MM.1S (cell line): ENCODE measurements around the gene FBXL20.

Source experiments
- DNase-seq: peaks from one replicate; pipeline ENCODE4 v3.0.0-alpha.2; 2015
- H2AFZ ChIP-seq: fragments of 300-600 bp; sonication (generic); 2 replicates; pipeline ENCODE4 v1.6.0; 2016; ENCODE audit warnings: antibody characterized with exemption, low read length
- H3F3A ChIP-seq: fragments of 300-600 bp; sonication (generic); 2 replicates; pipeline ENCODE4 v1.6.1; 2016; ENCODE audit warnings: mild to moderate bottlenecking, antibody characterized with exemption, low read length, moderate library complexity, mixed read lengths; ENCODE audit not compliant: insufficient read depth
- H3K27ac ChIP-seq: fragments of 300-600 bp; sonication (generic); 2 replicates; pipeline ENCODE4 v1.5.1; 2016; ENCODE audit warnings: mild to moderate bottlenecking, low read length
- H3K27me3 ChIP-seq: fragments of 300-600 bp; sonication (generic); replicated peaks from 2 replicates; pipeline ENCODE4 v1.6.0; 2016; ENCODE audit warnings: low read length; ENCODE audit not compliant: insufficient read depth
- H3K36me3 ChIP-seq: fragments of 300-600 bp; sonication (generic); replicated peaks from 2 replicates; pipeline ENCODE4 v1.6.1; 2016; ENCODE audit warnings: mild to moderate bottlenecking, low read length, mixed read lengths; ENCODE audit not compliant: insufficient read depth
- H3K4me1 ChIP-seq: fragments of 300-600 bp; sonication (generic); 2 replicates; pipeline ENCODE4 v1.6.1; 2016; ENCODE audit warnings: low read length, mixed read lengths
- H3K4me2 ChIP-seq: fragments of 300-600 bp; sonication (generic); 2 replicates; pipeline ENCODE4 v1.6.0; 2016; ENCODE audit warnings: low read depth, low read length
- H3K4me3 ChIP-seq: fragments of 300-600 bp; sonication (generic); 2 replicates; pipeline ENCODE4 v1.5.1; 2016; ENCODE audit warnings: low read length, mixed read lengths
- H3K79me2 ChIP-seq: fragments of 300-600 bp; sonication (generic); 2 replicates; pipeline ENCODE4 v1.6.1; 2016; ENCODE audit warnings: mixed run types, low read length, mixed read lengths
- H3K9ac ChIP-seq: fragments of 300-600 bp; sonication (generic); 2 replicates; pipeline ENCODE4 v1.6.1; 2016; ENCODE audit warnings: low read length, mixed read lengths
- H3K9me2 ChIP-seq: fragments of 300-600 bp; sonication (generic); replicated peaks from 2 replicates; pipeline ENCODE4 v1.6.1; 2016; ENCODE audit warnings: mild to moderate bottlenecking, low read length, mixed read lengths; ENCODE audit not compliant: insufficient read depth
- H3K9me3 ChIP-seq: fragments of 300-600 bp; sonication (generic); replicated peaks from 2 replicates; pipeline ENCODE4 v1.6.1; 2016; ENCODE audit warnings: mild to moderate bottlenecking, low read length, mixed read lengths; ENCODE audit not compliant: insufficient read depth
- H4K20me1 ChIP-seq: fragments of 300-600 bp; sonication (generic); 2 replicates; pipeline ENCODE4 v1.6.1; 2016; ENCODE audit warnings: mild to moderate bottlenecking, low read length, moderate library complexity, mixed read lengths; ENCODE audit not compliant: insufficient read depth
- EZH2 ChIP-seq: fragments of 300-600 bp; sonication (generic); optimal IDR thresholded peaks from 2 replicates; pipeline ENCODE3; 2017; ENCODE audit warnings: low read depth, mild to moderate bottlenecking, antibody characterized with exemption, low read length, mixed read lengths
- EZH2phosphoT487 ChIP-seq: fragments of 300-600 bp; sonication (generic); IDR thresholded peaks from 2 replicates; pipeline ENCODE4 v1.6.1; 2018; ENCODE audit warnings: antibody characterized with exemption, low read length
- TF ChIP-seq, protein P1 (sequence below): fragments of 300-600 bp; sonication (generic); IDR thresholded peaks from 2 replicates; pipeline ENCODE4 v1.5.1; 2016; ENCODE audit warnings: antibody characterized with exemption, low read length, mixed read lengths

The FBXL20 gene

DNA sequence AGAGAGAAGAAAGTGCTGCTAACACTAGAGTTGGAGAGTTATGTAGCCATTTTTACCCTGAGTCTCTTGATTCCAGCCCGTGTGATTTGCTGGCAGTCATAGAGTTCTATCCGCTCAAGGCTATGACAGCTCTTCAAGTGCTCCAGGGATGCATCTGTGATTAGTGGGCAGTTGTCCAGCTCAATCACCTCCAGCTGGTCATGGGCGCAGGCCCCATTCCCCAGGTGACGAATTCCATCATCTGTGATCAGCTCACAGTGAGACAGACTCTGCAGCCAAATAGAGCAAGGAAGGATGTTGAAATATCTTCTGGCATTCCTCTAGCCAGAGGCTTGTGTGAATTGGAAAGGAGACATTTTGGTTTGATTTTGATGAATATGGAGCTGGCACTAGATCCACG lies 137.3 kb downstream of the FBXL20 start:
- Histone ChIP-seq H3K9me2 (no peaks in the 10 kb centered on the region), H3K9ac (no peak overlapping the region), H3K4me2 (no peak overlapping the region), H3K9me3 (no peaks in the 10 kb centered on the region), H3K36me3 (no peaks in the 10 kb centered on the region), H2AFZ (no peak overlapping the region), H3K4me1 (no peaks in the 10 kb centered on the region), H3K79me2 (no peaks in the 10 kb centered on the region), H3K4me3 (no peak overlapping the region), H3K27ac (no peak overlapping the region), H4K20me1 (no peaks in the 10 kb centered on the region), H3F3A (no peaks in the 10 kb centered on the region), H3K27me3 (no peaks in the 10 kb centered on the region)
- TF ChIP-seq EZH2 (no peak), EZH2phosphoT487 (no peak)
- TF ChIP-seq, protein P1, sequence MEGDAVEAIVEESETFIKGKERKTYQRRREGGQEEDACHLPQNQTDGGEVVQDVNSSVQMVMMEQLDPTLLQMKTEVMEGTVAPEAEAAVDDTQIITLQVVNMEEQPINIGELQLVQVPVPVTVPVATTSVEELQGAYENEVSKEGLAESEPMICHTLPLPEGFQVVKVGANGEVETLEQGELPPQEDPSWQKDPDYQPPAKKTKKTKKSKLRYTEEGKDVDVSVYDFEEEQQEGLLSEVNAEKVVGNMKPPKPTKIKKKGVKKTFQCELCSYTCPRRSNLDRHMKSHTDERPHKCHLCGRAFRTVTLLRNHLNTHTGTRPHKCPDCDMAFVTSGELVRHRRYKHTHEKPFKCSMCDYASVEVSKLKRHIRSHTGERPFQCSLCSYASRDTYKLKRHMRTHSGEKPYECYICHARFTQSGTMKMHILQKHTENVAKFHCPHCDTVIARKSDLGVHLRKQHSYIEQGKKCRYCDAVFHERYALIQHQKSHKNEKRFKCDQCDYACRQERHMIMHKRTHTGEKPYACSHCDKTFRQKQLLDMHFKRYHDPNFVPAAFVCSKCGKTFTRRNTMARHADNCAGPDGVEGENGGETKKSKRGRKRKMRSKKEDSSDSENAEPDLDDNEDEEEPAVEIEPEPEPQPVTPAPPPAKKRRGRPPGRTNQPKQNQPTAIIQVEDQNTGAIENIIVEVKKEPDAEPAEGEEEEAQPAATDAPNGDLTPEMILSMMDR = no peak
- DNase-seq = no peak

DNA sequence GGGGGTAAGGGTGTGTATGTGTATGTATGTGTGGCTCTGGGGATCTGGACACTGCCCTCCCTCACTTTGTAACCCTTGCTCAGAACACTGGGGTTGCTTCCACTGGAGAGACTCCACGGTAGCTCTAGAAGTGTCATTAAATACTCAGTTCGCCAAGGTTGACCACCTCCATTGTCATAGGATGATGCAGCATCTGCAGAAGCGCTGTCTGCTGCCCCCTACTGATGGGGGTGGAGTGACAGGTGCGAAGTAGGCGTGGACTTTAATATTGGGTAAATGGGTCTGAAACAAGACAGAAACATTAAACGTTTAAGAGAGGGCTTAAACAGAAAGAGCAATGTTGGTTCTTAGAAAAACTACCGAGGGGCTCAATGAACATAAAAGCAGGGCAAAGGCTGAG lies 140.1 kb downstream of the FBXL20 start:
- TF ChIP-seq, protein P1 = peak; percentile 48
- no peak for TF ChIP-seq EZH2
- no peak for TF ChIP-seq EZH2phosphoT487
- DNase-seq = no peak

DNA sequence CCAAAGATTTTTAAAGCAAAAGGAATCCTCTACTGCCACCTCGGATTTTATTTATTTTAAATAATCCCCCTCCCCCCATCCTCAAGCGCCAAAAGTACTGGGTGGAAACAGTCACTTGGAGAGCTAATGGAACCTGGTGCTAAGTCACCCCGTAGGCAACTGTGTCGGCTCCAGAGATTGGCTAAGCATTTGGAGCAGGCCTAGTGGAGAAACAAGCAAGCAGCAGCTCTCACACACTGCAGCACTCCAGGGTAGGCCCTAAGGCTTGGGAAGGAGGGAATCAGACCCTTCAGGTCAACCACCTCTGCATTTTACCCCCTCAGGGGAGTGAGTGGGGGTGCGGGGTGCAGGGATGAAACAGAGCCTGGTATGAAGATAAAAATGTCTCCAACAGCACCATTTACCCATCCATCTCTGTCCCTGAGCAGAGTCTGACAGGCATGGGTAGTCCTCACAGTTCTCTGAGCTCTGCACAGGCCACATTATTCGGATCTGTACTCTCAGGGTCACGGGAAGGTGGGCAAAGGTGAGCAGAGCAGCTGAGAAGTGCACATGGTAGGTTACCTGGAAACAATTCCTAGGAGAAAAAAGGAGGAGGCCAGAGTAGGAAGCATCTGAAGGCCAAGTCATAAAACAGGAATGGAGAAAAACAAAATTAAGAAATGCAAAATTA lies 148.5 kb downstream of the FBXL20 start:
- Histone ChIP-seq H3K27me3 (no peaks in the 10 kb centered on the region), H3F3A (no peaks in the 10 kb centered on the region), H4K20me1 (no peaks in the 10 kb centered on the region), H3K79me2 (no peaks in the 10 kb centered on the region), H3K9ac (no peak overlapping the region), H2AFZ (no peak overlapping the region), H3K4me2 (no peak overlapping the region), H3K36me3 (no peaks in the 10 kb centered on the region), H3K9me2 (no peaks in the 10 kb centered on the region), H3K4me3 (no peak overlapping the region), H3K9me3 (no peaks in the 10 kb centered on the region), H3K4me1 (no peaks in the 10 kb centered on the region), H3K27ac (no peak overlapping the region)
- DNase-seq = no peak
- TF ChIP-seq EZH2 (no peak), EZH2phosphoT487 (no peak)
- TF ChIP-seq, protein P1 = no peak

More for the DNA sequence above, 140.1 kb downstream of the FBXL20 start:
- no peaks in the 10 kb centered on the region for H3K79me2 ChIP-seq
- H3K4me3 ChIP-seq = no peak overlapping the region
- no peaks in the 10 kb centered on the region for H3K27me3 ChIP-seq
- H3K9ac ChIP-seq = no peak overlapping the region
- H3F3A ChIP-seq = no peaks in the 10 kb centered on the region
- no peaks in the 10 kb centered on the region for H4K20me1 ChIP-seq
- H3K36me3 ChIP-seq = no peaks in the 10 kb centered on the region
- no peak overlapping the region for H3K27ac ChIP-seq
- no peak overlapping the region for H2AFZ ChIP-seq
- H3K4me2 ChIP-seq = no peak overlapping the region
- no peaks in the 10 kb centered on the region for H3K9me2 ChIP-seq
- no peaks in the 10 kb centered on the region for H3K4me1 ChIP-seq
- H3K9me3 ChIP-seq = no peaks in the 10 kb centered on the region
